SW 1271 (cell line): ENCODE results near the gene CAMTA1.
"Not testable (repeated sequence)": the region's sequence is repeated elsewhere in the genome, so short reads cannot be mapped to it uniquely, and the experiment has no call there.

Experiments used
- DNase-seq, 2 experiments: peaks; one replicate each; lab custom pipeline; 2025; lab: John Stamatoyannopoulos, UW

Gene CAMTA1

GRCh38 chr1:6785318-6785727 is at the start of gene CAMTA1:
Gene CAMTA1, plus strand, starts transcription at chr1:6785454. Its CDS starts 77 bp downstream, at chr1:6785531.
- no peak for DNase-seq

GRCh38 chr1:6738987-6739676 is 46.1 kb upstream of the CAMTA1 start:
- no peak for DNase-seq

GRCh38 chr1:6742676-6743188 is 42.5 kb upstream of the CAMTA1 start:
- not testable (repeated sequence) for DNase-seq

GRCh38 chr1:6743189-6744101 is 41.8 kb upstream of the CAMTA1 start:
- DNase-seq, result no peak

- no peak for DNase-seq
These were observed 40.2 kb upstream of the CAMTA1 start for GRCh38 chr1:6745073-6745472.

- DNase-seq, result no peak
These were observed 37.6 kb upstream of the CAMTA1 start for GRCh38 chr1:6747674-6748073.

- no peak for DNase-seq
These were observed 34.8 kb upstream of the CAMTA1 start for GRCh38 chr1:6750490-6750889.

- no peak for DNase-seq
These were observed 31.7 kb upstream of the CAMTA1 start for GRCh38 chr1:6753320-6754140.

- no peak for DNase-seq
These were observed 28.8 kb upstream of the CAMTA1 start for GRCh38 chr1:6756457-6756856.

- DNase-seq, result no peak
These were observed 27.4 kb upstream of the CAMTA1 start for GRCh38 chr1:6757719-6758435.

GRCh38 chr1:6761196-6761737 is 24.0 kb upstream of the CAMTA1 start:
- DNase-seq, result no peak

- no peak for DNase-seq
These were observed 23.2 kb upstream of the CAMTA1 start for GRCh38 chr1:6762060-6762459.

GRCh38 chr1:6770751-6771440 is 14.4 kb upstream of the CAMTA1 start:
- no peak for DNase-seq

- no peak for DNase-seq
These were observed 13.8 kb upstream of the CAMTA1 start for GRCh38 chr1:6771441-6771769.

- DNase-seq, result no peak
These were observed 10.9 kb upstream of the CAMTA1 start for GRCh38 chr1:6774381-6774780.

- DNase-seq, result no peak
These were observed 9.8 kb upstream of the CAMTA1 start for GRCh38 chr1:6775261-6776043.

GRCh38 chr1:6776389-6776788 is 8.9 kb upstream of the CAMTA1 start:
- DNase-seq, result no peak

GRCh38 chr1:6776895-6777294 is 8.4 kb upstream of the CAMTA1 start:
- DNase-seq, result no peak

GRCh38 chr1:6777813-6778212 is 7.4 kb upstream of the CAMTA1 start:
- DNase-seq, result no peak
